CD4-positive, alpha-beta T cell treated with Interferon alpha-2 for 1 hour (primary cell): Measurements from ENCODE around the gene RTL10.

Source experiments
- DNase-seq, 2 donors: peaks; one replicate each; pipeline ENCODE4 v3.0.0-alpha.2; 2020 to 2022

The RTL10 gene

DNA sequence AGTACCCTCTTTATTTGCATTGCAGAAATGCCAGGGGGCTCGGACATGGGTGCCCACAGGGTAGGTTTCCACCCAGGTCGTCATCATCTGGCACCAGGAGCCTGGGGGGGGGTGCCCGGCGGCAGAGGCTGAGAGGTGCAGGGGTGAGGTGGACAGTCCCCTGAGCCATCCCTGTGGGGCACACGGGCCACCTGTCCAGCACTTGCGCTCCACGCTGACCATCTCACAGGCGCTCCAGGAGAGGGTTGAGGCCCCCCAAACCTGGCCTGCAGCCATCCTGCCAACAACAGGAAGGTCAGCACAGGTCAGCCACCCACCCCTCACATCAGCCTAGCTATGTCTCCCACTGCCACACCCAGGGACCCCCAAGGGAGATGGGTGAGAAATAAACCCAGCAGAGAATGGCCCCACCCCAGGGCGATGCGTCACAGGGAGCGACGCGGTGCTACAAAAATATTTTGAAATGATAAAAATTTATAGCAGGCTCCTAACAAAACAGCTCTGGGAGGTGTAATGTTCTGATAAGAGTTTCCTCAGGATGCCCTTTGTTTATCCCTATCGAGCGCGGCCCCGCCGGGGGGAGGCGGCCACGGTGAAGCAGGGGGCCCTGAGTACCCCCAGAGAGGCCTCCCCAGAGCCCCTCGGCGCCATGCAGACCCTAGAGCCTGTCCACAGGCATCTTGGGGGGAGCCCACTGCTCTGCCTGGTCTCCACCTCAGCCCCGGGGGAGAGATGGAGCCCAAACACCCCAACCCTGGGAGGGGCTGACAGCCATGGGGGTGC is 21.0 kb upstream of the RTL10 start:
- no peak for DNase-seq

DNA sequence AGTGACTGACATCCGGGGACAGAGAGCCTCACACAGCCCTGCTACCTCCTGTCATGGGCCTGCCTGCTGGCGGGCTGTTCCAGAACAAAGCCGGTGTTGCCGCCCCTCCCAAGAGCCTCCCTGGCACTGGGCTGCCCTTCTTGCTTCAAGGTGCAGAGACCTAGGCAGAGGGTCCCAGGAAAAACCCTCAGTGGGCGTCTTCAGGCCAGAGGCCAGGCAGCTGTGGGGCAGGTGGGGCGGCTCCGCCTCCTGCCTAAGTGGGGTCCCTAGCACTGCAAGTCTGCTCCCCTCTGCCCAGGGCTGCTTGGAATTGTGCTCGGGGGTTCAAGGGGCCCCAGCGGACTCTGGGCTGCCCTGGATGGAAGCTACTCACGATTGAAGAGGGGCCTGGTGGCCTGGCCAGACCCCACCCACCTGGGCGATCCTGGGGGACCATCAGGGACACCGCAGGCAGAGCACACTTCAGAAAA is 20.4 kb upstream of the RTL10 start:
- no peak for DNase-seq

DNA sequence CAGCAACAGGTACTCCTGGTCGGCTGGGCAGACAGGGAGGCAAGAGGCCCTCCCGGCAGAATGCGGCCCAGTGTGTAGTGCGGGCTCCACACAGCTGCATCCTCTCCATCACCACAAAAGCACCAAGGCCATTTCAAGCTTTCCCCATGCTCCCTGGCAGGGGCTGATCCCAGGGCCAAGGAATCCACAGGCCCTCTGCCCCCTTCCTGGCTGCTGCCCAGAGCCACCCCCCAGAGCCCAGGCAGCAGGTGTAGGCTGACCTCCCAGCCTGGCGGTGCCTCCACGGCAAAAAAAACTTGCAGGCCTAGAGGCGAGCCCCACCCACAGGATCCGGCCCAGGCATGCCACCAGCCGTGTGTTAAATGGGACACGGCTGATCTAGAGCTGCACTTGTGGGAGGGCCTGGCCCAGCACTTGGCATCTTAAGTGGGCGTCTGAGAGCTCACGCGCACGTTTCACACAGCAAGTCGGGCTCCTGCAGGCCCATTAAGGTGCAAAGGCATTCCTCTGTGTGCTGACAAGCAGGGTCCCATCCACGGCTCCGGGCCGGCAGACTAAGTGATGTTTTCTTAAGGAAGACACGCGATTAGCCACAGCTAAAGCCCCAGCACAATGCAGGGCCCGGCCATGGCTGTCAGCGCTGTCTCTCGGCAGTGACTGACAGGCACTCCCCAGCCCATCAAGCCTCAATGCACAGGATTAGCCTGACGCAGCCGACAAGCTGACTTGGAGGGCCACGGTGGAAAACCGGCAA is 19.8 kb upstream of the RTL10 start:
- DNase-seq = peak in 1 of 2 donors; percentile 35

DNA sequence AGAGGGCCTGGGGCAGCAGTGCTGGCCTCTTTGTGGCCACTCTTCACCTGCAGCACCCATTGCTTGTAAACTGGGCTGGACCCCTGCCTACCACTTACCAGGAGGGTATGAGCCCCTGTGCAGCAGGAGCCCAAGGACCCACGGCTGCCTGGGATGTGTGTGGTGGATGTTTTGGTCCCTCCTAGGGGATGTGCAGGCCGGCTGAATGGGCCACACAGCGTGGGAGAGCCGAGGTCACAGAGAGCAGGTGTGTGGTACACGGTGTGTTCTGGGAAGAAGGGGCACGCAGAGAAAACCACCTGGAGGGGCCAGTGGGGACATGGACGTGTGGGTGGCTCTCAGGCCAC is 19.3 kb upstream of the RTL10 start:
- no peak for DNase-seq

DNA sequence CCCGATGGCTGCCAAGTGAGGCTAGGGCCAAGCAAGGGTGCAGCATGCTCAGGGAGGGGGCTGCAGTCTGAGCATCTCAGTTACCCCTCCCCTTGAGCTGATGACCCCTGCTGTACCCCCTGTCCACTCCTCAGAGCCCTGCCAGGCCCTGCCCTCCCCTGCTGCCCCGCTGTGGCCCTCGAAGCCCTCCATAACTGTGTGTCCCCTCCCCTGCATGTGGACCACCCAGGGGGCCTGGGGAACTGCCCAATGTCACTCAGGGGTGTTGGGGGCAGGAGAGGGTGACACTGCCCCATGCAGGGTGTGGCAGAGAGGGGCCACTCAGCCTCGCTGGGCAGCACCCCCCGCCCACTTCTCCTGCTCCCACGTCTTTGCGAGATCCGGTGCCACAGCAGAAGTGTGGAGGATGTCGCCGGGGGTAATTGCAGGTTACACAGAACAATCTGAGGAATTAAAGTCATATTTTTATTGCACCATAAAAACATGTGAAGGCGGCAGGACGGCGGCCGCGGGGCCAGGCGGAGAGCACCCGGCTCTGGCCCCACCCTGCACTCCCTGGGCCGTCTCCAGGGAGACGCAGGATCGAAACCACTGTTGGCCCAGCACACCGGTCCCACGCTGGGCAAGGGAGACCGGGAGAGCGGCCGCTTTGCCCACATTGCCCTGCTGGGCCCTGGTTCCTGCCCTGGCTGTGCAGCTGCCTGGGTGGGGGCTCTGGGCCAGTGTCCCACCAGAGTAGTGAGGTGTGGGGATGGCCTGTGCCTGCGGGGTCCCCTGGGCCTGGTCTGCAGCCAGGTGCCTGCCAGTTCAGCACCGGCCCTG is 18.7 kb upstream of the RTL10 start:
- DNase-seq = no peak

DNA sequence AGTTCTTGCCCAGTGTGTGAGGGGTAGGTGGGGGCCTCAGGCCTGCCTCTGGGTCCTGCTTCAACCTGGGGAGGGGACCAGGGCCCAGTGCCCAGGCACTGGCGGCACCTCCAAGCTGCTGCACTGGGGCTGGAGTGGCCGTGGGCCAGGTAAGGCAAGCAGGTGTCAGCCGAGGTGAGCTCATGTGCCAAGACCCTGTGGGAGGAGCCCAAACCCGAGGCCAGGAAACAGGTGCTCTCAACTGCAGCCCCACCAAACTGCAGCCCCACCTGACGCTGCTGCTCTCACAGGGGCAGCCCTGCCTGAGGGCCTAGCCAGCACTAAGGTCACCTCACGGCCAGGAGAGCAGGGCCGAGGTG is 18.1 kb upstream of the RTL10 start:
- no peak for DNase-seq

DNA sequence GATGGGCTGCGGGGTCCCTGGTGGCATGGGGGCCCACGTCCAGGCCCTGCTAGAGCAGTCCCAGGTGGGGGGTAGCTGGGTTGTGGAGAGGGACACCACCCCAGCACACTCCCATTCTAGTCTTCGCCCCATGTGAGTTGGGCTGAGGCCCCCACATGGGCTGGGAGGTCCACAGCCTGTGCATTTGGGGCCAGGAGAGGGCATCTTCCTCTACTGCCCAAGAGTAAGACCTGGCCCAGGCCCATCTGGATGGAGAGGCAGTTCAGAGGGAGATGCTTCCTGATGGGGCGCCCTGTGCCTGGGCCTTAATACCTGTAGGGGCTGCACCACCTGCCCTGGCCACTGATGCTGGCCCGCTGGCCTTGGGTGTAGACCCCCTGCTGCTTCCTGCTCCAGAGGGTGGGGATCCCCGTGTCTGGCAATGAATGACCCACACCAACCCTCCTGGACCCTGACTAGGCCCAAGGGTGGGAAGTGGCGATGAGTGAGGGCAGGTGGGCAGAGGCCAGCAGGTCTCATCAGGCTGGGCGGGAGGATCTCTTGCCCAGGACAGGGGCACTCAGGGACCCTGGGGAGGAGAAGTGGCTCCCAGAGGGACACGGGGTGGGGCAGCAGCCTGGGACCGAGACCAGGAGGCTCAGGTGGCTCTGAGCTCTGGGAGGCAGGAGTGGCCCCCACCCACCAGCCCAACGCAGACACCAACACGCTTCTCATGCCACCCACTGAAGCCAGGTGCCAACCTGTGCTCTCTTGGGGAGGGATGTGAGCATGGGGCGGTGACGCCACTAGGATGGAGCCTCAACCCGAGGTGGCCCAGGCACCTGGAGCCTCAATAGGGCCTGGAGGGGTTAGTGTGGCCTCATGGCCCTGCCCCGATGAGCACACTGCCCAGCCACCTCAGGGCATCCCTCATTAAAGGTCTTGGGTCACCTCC is 17.4 kb upstream of the RTL10 start:
- DNase-seq = no peak

DNA sequence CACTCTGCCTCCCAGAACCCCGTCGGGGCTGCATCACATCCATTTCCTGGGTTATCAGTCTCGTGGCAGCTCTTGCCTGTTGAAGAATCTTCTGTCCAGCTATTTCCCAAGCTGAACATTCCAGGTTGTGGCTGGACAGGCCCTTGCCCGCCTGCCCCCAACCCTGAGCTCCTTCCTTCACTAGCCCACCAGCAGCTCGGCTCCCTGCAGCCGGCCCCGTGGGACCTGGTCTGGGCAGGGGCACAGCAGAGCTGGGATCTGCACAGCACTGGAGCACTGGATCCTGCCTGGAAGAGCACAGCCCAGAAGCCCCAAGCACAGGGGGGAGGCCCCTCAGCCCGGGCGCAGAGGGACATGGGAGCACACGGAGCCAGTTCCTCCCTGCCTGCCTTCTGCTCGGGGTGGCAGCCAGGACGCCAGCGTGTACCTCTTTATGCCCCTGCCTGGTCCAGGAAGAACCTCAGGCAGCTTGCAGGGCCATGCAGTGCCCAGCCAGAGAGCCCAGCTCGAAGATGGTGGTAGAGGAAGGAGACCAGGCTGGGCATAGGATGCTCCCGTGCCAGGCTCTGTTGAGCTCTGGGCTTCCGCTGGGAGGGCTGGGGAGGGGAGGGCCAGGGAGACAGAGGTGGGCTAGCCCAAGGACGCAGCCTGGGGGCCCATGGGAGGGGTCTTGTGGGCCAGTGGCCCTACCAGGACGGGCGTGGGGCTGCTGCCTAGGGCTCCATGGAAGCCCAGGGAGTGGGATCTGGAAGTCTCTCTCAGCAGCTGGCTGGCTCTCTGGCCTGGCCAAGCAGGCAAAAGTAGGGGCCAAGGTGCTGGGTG is 16.6 kb upstream of the RTL10 start:
- DNase-seq = no peak

DNA sequence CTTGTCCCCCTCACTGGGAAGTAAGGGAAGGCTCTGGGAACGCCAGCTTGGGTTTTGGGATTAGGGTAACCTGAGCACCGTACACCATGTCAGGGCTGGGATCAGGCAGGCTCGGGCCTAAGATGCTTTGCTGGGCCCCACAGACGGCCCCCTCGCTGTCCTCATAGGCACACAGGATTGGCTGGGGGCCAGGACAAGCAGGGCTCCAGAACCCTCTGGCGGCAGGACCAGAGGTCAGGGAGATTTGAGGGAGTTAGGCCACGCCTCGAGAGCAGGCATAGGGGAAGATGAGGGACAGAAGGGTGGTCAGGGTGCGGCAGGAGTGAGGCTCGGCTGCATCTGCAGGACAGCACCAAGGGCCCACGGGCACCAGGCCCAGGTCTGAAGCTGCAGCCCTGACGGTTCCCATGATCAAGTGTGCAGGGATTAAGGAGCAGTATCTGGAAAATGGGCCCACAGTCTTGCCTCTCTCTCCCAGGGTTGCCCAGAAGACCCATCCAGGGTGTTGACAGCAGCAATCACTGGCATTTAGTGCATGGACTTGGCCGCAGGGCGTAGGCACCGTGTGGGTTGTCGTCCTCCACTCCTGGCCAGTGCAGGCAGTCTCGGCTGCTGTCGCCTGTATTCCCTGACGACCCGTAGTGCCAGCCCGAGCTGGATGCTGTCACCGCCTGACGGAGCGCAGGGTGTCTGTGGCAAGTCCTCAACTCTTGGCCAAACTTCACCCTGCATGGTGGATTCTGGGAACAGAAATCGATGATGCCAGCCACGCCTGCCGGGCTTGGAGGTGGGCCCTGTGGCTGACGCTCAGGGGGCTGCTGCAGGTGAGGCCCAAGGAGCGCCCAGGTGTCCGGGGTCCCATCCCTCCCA is 15.7 kb upstream of the RTL10 start:
- DNase-seq = no peak

DNA sequence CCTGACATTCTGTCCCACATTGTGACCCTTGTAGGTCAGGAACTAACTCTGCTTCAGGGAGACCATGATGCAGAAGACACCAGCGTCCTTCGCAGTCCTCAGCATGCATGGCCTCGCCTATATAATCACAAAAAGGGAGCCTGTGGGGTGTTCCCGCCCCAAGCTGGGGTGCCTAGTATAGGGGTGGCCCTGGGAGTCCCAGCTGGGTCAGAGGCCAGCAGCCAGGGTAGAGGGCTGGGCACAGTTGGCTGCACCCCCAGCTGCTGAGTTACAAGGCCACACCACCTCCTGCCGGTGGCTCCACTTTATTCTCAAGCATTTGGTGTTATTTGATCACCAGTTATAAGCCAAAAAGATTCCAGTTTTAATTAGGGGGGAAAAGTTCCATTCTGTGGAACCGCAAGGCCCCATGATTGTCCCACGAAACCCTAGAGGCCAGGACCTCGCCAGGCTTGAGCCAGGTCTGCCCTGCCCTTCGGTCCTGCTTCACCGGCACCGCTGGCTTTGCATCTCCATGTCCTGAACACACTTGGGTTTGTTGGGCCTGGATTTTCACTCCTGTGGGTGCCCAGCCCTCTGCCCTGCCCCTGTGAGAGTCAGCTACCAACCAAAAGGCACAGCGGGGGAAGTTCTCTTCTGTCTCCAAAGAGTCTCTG is 15.0 kb upstream of the RTL10 start:
- no peak for DNase-seq

DNA sequence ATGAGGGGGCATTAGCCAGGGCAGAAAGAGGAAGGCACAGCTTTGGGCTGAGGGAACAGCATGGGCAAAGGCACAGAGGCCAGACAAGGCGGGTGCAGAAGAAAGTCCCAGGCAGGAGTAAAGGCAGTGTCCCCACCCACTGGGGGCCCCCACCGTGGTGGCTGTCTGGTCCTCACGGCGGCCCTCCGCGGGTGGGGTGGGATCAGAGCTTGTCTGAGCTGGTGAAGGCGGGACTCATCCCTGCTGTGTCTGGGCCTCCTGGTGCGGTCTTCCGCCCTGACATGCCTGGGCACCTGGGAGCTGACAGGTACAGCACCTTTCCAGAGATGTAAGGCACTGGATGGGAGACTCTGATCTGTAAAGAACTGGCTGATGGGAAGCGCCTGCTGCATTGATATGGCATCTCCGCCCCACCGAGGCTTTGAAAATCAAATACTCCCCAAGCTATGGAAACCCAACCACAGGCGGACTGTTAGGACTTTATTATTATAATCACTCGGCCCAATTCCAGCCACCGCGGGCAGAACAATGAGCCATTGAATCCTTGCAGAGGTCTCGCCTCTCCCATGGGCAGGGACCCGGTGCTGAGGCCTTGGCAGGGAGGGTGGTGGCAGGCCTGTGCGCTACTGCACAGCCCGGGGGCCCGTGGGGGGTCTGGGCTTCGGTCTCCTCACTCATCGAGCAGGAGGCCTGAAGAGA is 14.2 kb upstream of the RTL10 start:
- no peak for DNase-seq

DNA sequence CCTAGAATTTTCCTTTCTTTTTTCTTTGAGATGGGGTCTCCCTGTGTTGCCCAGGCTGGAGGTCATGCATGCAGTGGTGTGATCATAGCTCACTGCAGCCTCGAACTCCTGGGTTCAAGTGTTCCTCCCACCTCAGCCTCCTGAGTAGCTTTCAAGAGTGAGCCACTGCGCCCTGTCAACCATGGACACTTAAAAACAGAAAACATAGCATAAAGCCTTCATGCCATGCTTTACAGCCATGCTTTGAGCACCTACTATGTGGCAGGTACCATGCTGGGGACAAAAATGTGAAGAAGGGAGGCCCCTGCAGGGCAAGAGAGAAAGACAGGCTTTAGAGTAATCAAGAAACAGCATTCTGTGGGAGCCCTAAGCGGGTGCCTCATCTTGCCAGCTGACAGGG is 13.7 kb upstream of the RTL10 start:
- DNase-seq = no peak

DNA sequence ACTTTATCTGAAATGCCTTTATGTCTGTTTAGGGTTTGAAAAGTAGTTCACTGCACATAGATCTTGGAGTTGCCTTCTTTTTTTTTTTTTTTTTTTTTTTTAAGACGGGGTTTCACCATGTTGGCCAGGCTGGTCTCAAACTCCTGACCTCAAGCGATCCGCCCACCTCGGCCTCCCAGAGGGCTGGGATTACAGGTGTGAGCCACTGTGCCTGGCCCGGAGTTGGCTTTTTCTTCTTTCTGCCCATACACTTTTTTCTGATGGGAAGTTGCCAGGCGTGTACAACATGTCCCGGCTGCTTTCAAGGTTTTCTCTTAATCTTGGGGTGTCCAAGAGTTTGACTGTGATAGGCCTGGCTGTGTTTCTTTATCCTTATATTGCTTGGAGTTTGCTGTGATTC is 12.9 kb upstream of the RTL10 start:
- DNase-seq = no peak

DNA sequence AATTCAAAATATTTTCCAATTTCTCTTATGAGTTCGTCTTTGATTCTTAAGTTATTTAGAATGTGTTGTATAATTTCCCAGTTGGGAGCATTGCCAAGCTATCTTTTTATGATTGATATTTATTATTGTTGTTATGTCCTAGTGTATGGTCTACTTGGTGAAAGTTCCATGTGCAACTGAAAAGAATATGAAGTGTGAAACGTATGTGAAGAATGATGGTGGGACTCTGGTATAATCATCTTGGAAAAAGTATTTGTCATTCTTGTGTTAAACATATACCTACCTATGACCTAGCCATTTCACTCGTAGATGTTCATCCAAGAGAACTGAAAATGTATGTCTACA is 12.0 kb upstream of the RTL10 start:
- DNase-seq = no peak

DNA sequence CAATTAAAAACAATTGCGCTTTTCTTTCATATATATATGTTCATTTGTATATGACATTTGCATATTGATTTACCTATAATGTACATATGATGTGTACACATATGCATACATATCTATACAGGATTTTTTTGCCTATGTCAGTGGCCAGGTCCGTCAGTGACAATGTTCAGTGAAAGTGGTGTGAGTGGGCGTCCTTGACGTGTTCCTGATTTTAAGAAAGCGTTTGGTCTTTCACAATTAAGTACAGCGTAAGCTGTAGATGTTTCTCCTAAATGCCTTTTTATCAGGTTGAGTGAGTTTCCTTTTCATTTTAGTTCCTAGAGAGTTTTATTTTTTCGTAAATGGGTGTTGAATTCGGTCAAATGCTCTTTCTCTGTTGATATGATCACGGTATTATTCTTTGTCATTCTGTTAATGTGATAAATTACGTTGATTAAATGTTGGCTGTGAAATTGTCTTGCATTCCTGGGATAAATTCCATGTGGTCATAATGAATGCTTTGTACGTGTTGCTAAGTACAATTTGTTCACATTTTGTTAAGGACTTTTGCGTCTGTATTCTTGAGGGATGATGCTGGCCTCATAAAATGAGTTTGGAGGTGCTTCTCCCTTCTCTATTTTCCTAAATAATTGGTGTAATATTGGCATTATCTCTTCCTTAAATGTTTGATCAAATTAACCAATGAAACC is 10.6 kb upstream of the RTL10 start:
- no peak for DNase-seq

DNA sequence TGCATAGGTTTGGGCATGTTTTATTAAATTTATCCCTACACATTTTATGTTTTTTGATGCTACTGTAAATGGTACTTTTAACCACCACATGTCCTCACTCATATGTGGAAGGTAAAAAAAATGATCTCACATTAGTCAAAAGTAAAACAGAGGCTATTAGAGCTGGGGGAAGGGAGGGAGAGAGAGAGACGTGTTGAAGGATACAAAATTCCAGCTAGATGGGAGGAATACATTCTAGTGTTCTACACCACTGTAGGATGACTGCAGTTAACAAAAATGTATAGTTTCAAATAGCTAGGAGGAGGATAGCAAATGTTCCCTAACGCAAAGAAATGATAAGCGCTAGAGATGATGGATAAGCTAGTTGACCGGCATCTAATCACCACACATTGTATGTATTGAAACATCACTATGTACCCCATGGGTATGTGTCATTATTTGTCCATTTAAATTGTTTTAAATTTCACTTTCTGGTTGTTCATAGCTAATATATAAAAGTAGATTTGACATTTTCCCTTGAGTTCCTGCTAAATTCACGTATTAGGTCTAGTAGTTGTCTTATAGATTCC is 9.9 kb upstream of the RTL10 start:
- no peak for DNase-seq

DNA sequence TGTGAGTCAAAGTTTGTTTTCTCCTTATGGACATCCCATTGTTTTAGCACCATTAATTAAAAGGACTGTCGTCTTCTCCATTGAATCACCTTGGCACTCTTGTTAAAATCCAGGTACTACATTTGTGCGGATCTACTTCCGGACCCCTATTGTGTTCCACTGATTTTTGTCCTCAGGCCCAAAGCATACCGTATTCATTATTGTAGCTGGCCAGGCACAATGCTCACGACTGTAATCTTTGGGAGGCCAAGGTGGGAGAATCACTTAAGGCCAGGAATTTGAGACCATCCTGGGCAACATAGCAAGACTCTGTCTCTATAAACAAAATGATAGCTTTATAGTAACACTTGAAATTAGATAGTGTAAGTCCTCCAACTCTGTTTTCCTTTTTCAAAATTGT is 8.9 kb upstream of the RTL10 start:
- DNase-seq = no peak

DNA sequence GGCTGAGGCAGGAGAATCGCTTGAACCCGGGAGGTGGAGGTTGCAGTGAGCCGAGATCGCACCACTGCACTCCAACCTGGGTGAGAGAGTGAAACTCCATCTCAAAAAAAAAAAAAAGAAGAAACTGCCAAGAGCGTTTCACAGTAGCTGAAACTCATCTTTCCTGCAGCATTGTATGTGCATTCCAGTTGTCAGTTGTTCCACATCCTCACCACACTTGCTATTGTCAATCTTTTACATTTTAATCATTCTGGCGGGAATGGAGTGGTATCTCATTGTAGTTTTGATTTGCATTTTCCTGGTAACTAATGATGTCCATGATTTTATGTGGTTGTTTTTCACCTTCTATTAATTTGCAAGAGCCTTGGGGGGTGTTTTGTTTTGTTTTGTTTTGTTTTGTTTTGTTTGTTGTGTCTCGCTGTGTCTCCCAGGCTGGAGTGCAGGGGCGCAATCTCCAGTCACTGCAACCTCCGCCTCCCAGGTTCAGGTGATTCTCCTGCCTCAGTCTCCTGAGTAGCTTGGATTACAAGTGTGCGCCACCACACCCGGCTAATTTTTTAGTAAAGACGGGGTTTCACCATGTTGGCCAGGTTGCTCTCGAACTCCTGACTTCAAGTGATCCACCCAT is 8.1 kb upstream of the RTL10 start:
- no peak for DNase-seq
